Ammon's horn (tissue), 1 donor: ENCODE results near the gene EPB41L1.

Experiments used
- DNase-seq: peaks from one replicate; pipeline ENCODE4 v3.0.0-alpha.2; 2016; ENCODE audit warnings: low spot score

The EPB41L1 gene

GRCh38 chr20:36262440-36262839 lies 107.9 kb downstream of the EPB41L1 start:
- DNase-seq: no peak

GRCh38 chr20:36264426-36265246 lies 110.1 kb downstream of the EPB41L1 start:
- DNase-seq: no peak

GRCh38 chr20:36266189-36266588 lies 111.6 kb downstream of the EPB41L1 start:
- no peak for DNase-seq

GRCh38 chr20:36267605-36268381 lies 113.3 kb downstream of the EPB41L1 start:
- DNase-seq: peak; percentile 19

- peak; percentile 57 for DNase-seq
Measured at GRCh38 chr20:36268440-36269342, 114.2 kb downstream of the EPB41L1 start.

- no peak for DNase-seq
Measured at GRCh38 chr20:36269507-36269906, 115.0 kb downstream of the EPB41L1 start.

- DNase-seq: no peak
Measured at GRCh38 chr20:36270744-36271638, 116.5 kb downstream of the EPB41L1 start.

GRCh38 chr20:36271639-36272546 lies 117.4 kb downstream of the EPB41L1 start:
- DNase-seq: no peak

GRCh38 chr20:36272547-36273220 lies 118.1 kb downstream of the EPB41L1 start:
- DNase-seq: no peak

GRCh38 chr20:36273414-36274180 lies 119.1 kb downstream of the EPB41L1 start:
- DNase-seq: no peak

- peak; percentile 26 for DNase-seq
Measured at GRCh38 chr20:36274181-36274841, 119.8 kb downstream of the EPB41L1 start.

GRCh38 chr20:36275011-36275410 lies 120.5 kb downstream of the EPB41L1 start:
- no peak for DNase-seq

GRCh38 chr20:36275441-36276189 lies 121.1 kb downstream of the EPB41L1 start:
- no peak for DNase-seq

- no peak for DNase-seq
Measured at GRCh38 chr20:36277546-36277945, 123.0 kb downstream of the EPB41L1 start.

GRCh38 chr20:36279362-36279761 lies 124.8 kb downstream of the EPB41L1 start:
- no peak for DNase-seq

GRCh38 chr20:36279776-36280175 lies 125.2 kb downstream of the EPB41L1 start:
- no peak for DNase-seq

- no peak for DNase-seq
Measured at GRCh38 chr20:36281785-36282380, 127.3 kb downstream of the EPB41L1 start.
